CD4-positive, alpha-beta T cell treated with Interleukin-12 subunit alpha and Interleukin-12 subunit beta, for 1 hour (primary cell): ENCODE results near the gene PRDM2.

Source experiments
- DNase-seq: peaks from one replicate; pipeline ENCODE4 v3.0.0-alpha.2; 2020

The PRDM2 gene

DNA sequence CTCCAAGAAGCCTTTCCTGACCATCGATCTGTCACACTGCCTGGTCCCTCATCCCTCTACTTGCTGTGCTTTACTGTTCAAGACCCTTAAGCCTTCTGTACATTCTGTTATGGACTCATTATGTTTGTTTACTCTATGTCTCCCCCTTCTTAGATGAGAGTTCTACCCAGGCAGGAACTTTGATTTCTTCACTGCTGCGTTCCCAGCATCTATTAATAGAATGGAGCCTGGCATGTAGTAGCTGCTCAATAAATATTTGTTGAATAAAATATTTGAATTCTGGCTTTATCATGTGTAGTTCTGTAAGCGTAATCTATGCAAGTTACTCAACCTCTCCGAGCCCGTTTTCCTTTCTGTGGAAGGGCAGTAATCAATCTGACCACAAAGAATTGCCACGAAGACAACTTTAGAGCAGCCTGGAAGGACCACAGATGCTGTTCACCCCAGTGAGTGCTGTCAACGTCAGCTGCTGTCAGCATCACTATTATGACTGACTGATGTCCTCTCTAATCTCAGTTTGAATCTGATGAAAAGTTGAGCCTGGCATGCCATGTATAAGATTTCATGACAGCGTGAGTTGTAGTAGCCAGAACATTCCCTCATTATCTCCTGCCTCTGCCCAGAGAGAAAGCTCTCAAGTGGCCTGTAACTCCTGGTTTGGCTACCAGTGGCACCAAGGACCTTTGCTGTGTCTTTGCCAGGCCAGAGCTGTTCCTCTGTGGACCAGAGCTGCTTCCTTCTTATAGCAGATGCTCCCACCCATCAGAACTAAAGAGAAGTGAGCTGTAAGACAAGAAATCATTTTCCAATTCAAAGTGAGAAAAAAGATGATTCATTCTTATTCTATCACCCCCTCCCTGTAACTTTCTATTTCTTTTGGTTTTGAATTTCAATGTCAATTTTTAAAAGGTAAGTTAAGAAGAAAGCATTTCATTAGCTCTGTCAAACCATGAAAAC, 94.5 kb downstream of the PRDM2 start:
- DNase-seq: no peak

GRCh38 chr1:13797397-13797796, 97.4 kb downstream of the PRDM2 start:
- no peak for DNase-seq

- DNase-seq: no peak
These were observed 98.1 kb downstream of the PRDM2 start for GRCh38 chr1:13798120-13798519.

GRCh38 chr1:13799502-13800283, 99.7 kb downstream of the PRDM2 start:
- no peak for DNase-seq

GRCh38 chr1:13801232-13801631, 101.2 kb downstream of the PRDM2 start:
- no peak for DNase-seq

DNA sequence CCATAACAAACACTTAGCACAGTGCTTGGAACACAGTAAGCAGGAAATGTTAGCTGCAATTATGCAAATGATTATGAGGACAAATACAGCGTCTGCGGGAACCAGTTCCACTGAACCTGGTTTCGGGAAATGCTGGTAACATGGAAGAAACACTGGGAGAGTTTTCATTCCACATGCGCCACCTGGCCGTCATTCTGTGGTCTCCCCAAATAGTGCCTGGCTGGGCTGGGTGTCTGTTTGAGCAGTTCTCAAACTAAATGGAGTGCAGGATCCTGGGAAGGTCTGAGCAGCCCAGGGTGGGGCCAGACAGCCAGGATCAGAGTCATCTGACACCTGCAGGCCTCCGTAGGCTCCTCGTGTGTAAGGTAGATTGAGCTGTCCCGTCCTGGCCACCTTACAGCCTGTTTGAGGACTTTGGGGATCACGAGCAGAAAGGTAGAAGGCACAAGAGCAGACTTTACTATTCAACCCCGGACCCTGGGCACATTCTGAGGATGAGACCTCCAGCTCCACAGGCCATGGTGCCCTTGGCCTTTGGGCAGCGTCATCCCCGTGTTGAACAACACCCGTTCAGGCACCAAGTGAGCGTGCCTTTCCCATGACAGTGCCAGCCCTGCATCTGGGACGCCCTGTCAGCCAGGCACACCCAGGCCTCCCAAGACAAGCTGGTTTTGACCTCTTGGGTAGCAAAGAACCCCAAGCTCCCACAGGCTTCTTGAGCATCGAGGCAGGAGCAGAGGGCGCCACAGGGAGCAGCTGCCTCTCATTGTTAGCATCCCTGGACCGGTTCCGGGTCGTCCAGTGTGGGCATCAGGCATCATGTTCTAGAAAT, 101.9 kb downstream of the PRDM2 start:
- DNase-seq: no peak

GRCh38 chr1:13802782-13803545, 103.0 kb downstream of the PRDM2 start:
- no peak for DNase-seq

DNA sequence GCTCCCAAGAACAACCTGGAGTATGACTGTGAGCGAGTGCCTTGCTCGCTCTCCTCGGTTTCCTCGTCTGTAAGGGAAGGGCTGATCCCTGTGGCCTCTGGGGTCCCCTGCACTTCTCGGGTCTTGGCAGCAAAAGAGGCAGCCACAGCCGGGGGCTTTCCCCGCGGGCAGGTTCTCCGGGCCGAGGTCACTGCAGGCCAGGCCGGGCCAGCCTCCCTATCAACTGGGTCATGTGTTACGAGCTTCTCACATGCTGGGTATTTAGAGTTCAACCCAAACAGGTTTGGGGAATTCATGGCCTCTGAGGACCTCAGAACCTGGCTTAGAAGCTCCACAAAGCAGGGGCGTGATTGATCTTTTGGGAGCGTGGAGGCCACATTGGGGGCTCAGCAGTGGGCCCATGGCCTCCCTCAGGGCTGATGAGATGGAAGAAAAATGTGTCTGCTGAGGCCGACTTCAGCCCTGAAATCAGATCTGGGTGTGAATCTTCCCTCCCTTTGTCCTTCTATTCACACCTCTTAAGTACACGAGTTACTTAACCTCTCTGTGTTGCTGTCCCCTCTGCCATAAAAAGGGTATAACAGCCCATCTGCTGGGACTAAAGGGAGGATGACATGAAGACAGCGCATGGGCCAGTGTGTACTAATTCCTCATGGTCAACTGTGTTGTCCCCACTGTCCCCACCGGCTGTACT, 103.7 kb downstream of the PRDM2 start:
- DNase-seq: no peak

GRCh38 chr1:13804240-13804633, 104.2 kb downstream of the PRDM2 start:
- DNase-seq: no peak

DNA sequence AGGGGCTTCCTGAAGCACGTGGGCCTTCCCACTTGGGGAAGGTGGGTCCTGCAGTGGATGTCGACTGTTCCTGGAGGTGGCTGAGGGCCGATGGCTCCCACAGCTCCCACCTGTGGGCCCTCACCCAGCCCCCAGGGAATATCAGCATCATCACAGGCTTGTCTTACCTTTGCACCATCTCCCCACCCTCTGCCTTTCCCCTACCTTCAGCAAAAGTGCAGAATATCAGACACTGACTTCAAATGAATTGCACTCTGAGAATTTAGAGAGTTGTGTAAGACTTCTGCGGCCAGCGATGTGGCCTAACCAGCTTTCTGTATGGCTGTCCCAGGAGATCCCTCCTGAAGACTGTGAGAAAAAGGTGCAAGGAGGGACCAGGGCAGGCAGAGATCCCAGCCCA, 105.4 kb downstream of the PRDM2 start:
- no peak for DNase-seq

DNA sequence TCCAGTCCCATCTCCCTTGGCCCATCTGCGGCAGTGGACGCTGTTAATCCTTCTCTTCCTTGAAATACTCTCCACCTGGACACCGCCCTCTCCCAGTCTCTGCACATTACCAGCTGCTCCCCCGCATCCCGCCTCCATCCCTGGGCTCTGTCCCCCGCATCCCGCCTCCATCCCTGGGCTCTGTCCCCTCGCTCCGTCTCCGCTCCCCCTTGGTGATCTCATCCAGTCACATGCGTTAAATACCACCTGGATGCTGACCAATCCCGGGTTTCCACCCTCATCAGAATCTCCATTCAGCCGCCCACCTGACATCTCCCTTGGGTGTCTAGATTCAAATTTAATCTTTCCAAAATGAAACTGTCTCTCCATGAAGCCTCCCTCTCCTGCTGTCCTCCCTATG, 106.1 kb downstream of the PRDM2 start:
- no peak for DNase-seq

DNA sequence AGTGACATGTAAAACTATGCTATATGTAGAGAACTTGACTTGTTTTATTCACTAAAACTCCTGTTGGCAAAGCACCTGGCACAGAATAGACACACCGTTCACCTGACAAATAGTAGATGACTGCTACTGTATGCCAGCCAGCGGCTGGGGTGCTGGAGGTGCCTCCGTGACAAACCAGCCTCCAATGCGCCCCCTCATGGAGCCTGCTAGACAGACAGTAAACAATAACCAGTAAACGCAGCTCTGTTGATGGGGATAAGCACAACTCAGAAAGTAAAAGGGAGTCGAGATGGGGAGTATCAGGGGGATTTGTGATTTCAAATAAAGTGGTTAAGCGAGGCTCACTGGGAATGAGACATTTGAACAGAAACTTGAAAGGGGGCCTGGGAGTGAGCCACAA, 107.2 kb downstream of the PRDM2 start:
- no peak for DNase-seq

DNA sequence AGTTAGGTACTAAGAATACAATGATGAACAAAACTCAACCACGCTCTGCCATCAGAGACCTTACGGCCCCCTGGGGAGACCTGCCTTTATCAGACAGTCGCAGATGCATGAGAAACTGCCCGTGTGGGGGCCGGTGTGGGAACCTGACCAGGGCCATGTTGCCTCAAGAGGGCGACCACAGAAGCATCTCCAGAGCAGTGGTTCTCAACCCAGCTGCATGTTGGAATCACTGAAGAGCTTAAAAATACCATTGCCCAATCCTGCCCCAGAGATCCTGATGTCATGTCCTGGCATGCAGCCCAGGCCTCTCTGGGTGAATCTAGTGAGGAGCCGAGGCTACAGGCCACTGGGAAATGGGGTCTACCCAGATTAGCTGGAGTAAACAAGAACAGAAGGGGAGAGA, 108.7 kb downstream of the PRDM2 start:
- DNase-seq: no peak

- DNase-seq: no peak
These were observed 109.6 kb downstream of the PRDM2 start for GRCh38 chr1:13809461-13810159.

- DNase-seq: no peak
These were observed 112.7 kb downstream of the PRDM2 start for GRCh38 chr1:13812456-13813397.

GRCh38 chr1:13813398-13814012, 113.5 kb downstream of the PRDM2 start:
- peak; percentile 61 for DNase-seq

DNA sequence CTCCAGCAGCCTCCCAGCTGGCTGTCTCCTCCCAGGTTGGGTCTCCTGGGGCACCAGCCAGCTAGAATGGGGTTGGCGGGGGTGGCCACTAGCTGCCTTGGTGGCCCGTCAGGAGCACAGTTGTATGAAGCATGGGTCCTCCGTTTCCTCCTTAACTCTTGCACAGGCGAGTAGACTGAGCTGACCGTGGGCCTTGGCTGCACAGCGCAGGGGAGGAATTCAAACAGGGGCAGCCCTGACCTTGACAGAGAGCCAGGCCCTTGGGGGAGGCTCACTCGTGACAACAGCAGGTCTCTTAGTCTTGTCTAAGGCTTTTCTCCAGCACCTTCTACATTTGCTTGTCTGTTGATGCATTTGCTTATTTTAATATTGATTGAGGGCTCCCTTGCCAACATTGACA, 114.1 kb downstream of the PRDM2 start:
- DNase-seq: no peak

DNA sequence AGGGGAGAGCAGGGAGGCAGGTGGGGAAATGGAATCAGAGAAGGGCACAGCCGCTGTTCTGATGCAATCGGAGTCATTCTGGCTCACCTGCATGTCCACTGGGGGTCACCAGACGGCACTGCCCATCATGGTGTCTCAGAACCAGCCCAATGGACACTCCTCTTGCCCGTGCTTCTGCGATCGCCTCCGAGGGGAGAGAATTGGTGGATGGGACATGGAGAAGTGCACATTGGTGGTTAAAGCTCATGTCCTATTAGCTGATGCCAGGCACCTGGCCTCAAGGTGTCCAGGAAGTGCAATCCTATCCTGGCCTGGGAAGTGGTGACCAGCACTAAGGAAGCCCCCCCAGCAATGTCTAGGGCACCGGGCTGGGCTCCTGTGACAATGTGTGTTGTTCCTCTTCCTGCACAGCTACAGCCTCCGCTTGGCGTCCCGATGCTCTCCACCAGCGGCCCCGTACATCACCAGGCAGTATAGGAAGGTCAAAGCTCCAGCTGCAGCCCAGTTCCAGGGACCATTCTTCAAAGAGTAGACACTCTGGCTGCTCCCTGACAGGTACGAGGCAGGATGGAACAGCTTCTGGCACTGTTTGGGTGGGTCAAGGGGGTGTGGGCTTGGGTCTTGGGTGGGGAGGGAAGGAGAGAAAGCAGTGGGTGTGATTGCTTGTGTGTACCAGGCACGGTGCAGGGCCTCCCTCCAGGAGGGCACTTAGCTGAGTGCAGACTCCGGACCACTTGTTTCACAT, 116.2 kb downstream of the PRDM2 start:
- DNase-seq: no peak

- no peak for DNase-seq
These were observed 117.9 kb downstream of the PRDM2 start for GRCh38 chr1:13817906-13818305.
